Endodermal cell (in vitro differentiated cells): ENCODE measurements around the gene PTGIR. TPM values are rescaled to one million over a fixed set of nuclear protein-coding genes. Genes with fewer than 3 reads are reported as not detected.

Experiments used
- DNase-seq: peaks from one replicate; pipeline ENCODE4 v3.0.0-alpha.2; 2017
- H3K27ac ChIP-seq: 2 replicates; pipeline ENCODE4 v1.5.1; 2013; ENCODE audit warnings: mild to moderate bottlenecking, low read depth, low read length, moderate library complexity
- H3K27me3 ChIP-seq: 2 replicates; pipeline ENCODE4 v1.6.1; 2013; ENCODE audit warnings: mild to moderate bottlenecking, low read length, moderate library complexity; ENCODE audit not compliant: insufficient read depth, control insufficient read depth, poor library complexity, severe bottlenecking
- H3K36me3 ChIP-seq: 2 replicates; pipeline ENCODE4 v1.7.0; 2013; ENCODE audit warnings: mild to moderate bottlenecking, low read length, moderate library complexity; ENCODE audit not compliant: control insufficient read depth, insufficient read depth
- H3K4me1 ChIP-seq: one replicate; pipeline ENCODE4 v1.7.0; 2013; ENCODE audit warnings: low read length; ENCODE audit not compliant: control insufficient read depth, insufficient read depth
- H3K4me3 ChIP-seq: 2 replicates; pipeline ENCODE4 v1.5.1; 2013; ENCODE audit warnings: mild to moderate bottlenecking, low read length, moderate library complexity
- H3K9ac ChIP-seq: 2 replicates; pipeline ENCODE4 v1.6.1; 2013; ENCODE audit warnings: mild to moderate bottlenecking, low read length, moderate library complexity; ENCODE audit not compliant: poor library complexity, severe bottlenecking; ENCODE audit errors: extremely low read depth
- H3K9me3 ChIP-seq: 2 replicates; pipeline ENCODE4 v1.6.1; 2013; ENCODE audit warnings: mild to moderate bottlenecking, low read length, moderate library complexity; ENCODE audit not compliant: control insufficient read depth
- H3K27ac Mint-ChIP-seq: 2 replicates; pipeline ENCODE4 v1.8.0; 2020; ENCODE audit warnings: mixed read lengths
- H3K27me3 Mint-ChIP-seq: 2 replicates; pipeline ENCODE4 v1.8.0; 2021; ENCODE audit warnings: mild to moderate bottlenecking, mixed read lengths; ENCODE audit not compliant: insufficient read depth
- H3K36me3 Mint-ChIP-seq: 2 replicates; pipeline ENCODE4 v1.8.0; 2020; ENCODE audit warnings: low read depth, mixed read lengths
- H3K4me1 Mint-ChIP-seq: 2 replicates; pipeline ENCODE4 v1.8.0; 2020; ENCODE audit warnings: mixed read lengths
- H3K4me3 Mint-ChIP-seq: 2 replicates; pipeline ENCODE4 v1.8.0; 2020; ENCODE audit warnings: mild to moderate bottlenecking, moderate library complexity, mixed read lengths
- H3K9me3 Mint-ChIP-seq: 2 replicates; pipeline ENCODE4 v1.8.0; 2020; ENCODE audit warnings: mild to moderate bottlenecking, mixed read lengths
- whole genome bisulfite sequencing, 2 experiments: methylation state at CpG; one replicate each; pipeline versions ENCODE4 v1.1.5 to v1.1.7; 2013; ENCODE audit warnings: missing lambda C conversion rate in 2 of 2, mixed read lengths in 1 of 2; ENCODE audit not compliant: insufficient coverage in 1 of 2, insufficient read length in 1 of 2; 5-methylcytosine and 5-hydroxymethylcytosine counted together
- total RNA-seq, 2 donors: library from RNA; stranded (reverse); fragmentation: NEBNext Ultra II Directional in 1 of 2; extraction: Animal tissue kit (Norgen Biotek cat#: 25700) in 1 of 2; gene quantifications; 2 replicates in 1 of 2; 3 replicates in 1 of 2; pipeline ENCODE4 v1.2.1, GENCODE V29; 2021
- TF ChIP-seq, protein P1 (sequence below): fragments of 200-600 bp; sonication (generic); conservative IDR thresholded peaks from 2 replicates; pipeline ENCODE4 v1.5.0; 2021; ENCODE audit warnings: antibody characterized with exemption, mild to moderate bottlenecking

PTGIR gene
- total RNA-seq, 2 donors from 2014 or later, result not detected

DNA sequence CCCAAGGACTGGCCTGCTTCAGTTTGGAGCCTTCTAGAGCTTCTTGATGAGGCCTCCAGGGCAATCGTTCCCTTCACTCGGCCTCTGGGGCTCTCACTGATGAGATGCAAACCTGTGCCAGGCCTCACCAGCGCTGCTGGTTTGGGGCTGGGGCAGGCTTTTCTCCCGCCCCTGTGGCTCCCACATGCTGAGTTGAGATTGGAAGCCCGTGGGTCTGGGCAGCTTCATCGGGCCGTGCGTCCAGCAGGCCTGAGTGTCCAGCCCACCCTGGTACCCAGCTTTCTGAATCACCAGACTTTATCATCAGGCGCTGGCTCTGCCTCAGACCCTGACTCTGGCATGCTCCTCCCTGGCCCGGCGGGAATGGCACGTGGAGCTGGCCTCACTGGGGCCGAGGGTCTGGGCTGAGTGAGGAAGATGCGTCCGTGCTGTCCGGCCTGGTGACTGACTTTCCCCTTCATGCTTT lies 19.5 kb downstream of the PTGIR start:
- no peaks in the 10 kb centered on the region for H3K27me3 Mint-ChIP-seq
- Histone ChIP-seq H3K4me1 (peaks cover 12% of the 10 kb centered on the region), H3K27ac (no peak overlapping the region), H3K4me3 (no peak overlapping the region), H3K9ac (no peak overlapping the region), H3K27me3 (no peaks in the 10 kb centered on the region), H3K36me3 (peaks cover 56% of the 10 kb centered on the region), H3K9me3 (no peaks in the 10 kb centered on the region)
- TF ChIP-seq, protein P1, sequence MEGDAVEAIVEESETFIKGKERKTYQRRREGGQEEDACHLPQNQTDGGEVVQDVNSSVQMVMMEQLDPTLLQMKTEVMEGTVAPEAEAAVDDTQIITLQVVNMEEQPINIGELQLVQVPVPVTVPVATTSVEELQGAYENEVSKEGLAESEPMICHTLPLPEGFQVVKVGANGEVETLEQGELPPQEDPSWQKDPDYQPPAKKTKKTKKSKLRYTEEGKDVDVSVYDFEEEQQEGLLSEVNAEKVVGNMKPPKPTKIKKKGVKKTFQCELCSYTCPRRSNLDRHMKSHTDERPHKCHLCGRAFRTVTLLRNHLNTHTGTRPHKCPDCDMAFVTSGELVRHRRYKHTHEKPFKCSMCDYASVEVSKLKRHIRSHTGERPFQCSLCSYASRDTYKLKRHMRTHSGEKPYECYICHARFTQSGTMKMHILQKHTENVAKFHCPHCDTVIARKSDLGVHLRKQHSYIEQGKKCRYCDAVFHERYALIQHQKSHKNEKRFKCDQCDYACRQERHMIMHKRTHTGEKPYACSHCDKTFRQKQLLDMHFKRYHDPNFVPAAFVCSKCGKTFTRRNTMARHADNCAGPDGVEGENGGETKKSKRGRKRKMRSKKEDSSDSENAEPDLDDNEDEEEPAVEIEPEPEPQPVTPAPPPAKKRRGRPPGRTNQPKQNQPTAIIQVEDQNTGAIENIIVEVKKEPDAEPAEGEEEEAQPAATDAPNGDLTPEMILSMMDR, result no peak
- no peak overlapping the region for H3K27ac Mint-ChIP-seq
- no peak overlapping the region for H3K4me3 Mint-ChIP-seq
- H3K9me3 Mint-ChIP-seq, result no peaks in the 10 kb centered on the region
- DNase-seq, result peak; percentile 30
- H3K36me3 Mint-ChIP-seq, result peaks cover 48% of the 10 kb centered on the region
- 93 to 95% methylated on average over 11 to 16 of the region's 16 CpGs for WGBS, 2 experiments
- H3K4me1 Mint-ChIP-seq, result peaks cover 19% of the 10 kb centered on the region

DNA sequence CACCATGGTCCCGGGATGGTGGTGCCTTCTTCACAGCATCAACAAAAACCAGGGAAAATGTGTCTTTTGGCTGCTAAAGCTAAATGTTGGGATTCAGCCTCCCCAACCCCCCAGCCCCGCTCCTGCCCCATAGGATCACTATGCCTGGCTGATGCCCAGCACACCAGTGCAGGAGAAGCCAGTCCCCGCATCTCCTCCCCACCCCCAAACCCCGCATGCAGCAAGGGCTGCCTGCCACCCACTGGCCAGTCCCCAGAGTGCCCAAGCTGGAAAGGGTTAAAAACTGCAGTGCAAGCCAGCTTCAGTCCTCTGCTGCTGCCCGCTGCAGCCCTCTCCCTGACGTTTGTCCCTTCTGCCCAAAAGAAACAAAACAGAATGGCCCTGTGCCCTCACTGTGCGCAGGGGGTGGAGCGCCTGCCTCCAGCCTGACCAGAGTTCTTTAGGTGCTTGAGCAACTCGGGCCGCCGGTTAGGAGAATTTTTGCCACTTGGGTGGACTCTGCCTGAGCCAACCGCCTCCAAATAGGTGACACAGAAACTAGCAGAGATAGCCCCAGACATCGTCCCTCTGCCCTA lies 20.0 kb downstream of the PTGIR start:
- Histone ChIP-seq H3K4me1 (peaks cover 12% of the 10 kb centered on the region), H3K9ac (no peak overlapping the region), H3K4me3 (no peak overlapping the region), H3K27ac (no peak overlapping the region), H3K27me3 (no peaks in the 10 kb centered on the region), H3K36me3 (peaks cover 56% of the 10 kb centered on the region), H3K9me3 (peaks cover 4% of the 10 kb centered on the region)
- peak; percentile 41 for DNase-seq
- Mint-ChIP-seq H3K4me3 (no peak overlapping the region), H3K27me3 (no peaks in the 10 kb centered on the region), H3K27ac (no peak overlapping the region), H3K4me1 (peaks cover 19% of the 10 kb centered on the region), H3K9me3 (peaks cover under 1% of the 10 kb centered on the region), H3K36me3 (peaks cover 45% of the 10 kb centered on the region)
- TF ChIP-seq, protein P1, result no peak
- WGBS, 2 experiments, result 89 to 94% methylated on average over 11 to 13 of the region's 13 CpGs

DNA sequence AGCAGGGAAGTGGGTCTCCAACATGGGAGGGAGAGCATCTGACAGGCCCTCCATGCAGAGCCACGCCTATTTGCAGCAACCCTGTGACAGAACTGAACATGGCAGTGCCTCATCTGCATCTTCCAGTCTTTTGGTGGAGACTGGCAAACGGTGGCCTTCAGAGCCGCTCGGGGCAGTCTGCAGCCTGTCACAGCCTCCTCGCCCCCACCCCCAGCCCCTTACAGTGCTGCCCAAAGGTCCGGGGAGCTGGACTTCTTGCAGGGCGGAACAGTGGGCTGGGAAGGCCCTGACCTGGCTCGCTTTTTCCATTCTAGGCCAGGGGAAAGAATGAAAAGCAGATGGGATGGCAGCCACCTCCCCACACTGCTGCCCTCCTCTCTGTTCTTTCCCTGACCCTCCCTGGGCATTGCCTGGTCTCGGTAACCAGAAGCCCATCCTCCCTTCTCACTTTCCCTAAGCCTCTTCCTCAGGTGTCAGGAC lies 21.1 kb downstream of the PTGIR start:
- peaks cover 2% of the 10 kb centered on the region for H3K9me3 Mint-ChIP-seq
- peaks cover 47% of the 10 kb centered on the region for H3K36me3 ChIP-seq
- H3K27me3 Mint-ChIP-seq, result no peaks in the 10 kb centered on the region
- peak overlapping the region; percentile 86 for H3K27ac Mint-ChIP-seq
- peaks cover 34% of the 10 kb centered on the region for H3K36me3 Mint-ChIP-seq
- H3K27me3 ChIP-seq, result no peaks in the 10 kb centered on the region
- H3K4me3 Mint-ChIP-seq, result peak overlapping the region; percentile 93
- 85 to 91% methylated on average over 6 to 9 of the region's 9 CpGs for WGBS, 2 experiments
- TF ChIP-seq, protein P1, result no peak
- peaks cover 19% of the 10 kb centered on the region for H3K4me1 Mint-ChIP-seq
- H3K27ac ChIP-seq, result no peak overlapping the region
- peaks cover 12% of the 10 kb centered on the region for H3K9me3 ChIP-seq
- peak; percentile 43 for DNase-seq
- H3K9ac ChIP-seq, result peak overlapping the region; percentile 8
- peak overlapping the region; percentile 99 for H3K4me3 ChIP-seq
- H3K4me1 ChIP-seq, result peaks cover 12% of the 10 kb centered on the region
